ENCODE measurements around the gene PLA2G15.

The PLA2G15 gene

DNA sequence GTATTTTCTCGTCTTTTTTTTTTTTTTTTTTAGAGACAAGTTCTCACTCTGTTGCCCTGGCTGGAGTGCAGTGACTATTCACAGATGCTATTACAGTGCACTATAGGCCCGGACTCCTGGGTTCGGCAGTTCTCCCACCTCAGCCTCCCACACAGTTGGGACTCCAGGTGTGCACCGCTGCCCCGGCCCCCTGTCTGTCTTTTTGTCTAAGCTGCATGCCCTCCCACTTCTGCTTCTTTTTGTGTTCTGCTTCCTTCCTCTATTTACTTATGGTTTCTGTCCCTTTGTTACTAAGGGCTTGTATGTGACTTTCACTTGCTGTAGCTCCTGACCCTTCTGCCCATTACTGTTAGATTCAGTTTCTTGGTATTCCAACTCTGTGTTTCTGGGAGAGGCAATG lies 39.7 kb downstream of the PLA2G15 start:
- peak overlapping the region; percentile 88 for H3K27ac ChIP-seq (replicated peaks)
- peak; percentile 45; the same call in 1 of the 2 replicates for TF ChIP-seq POLR2AphosphoS5 (IDR thresholded peaks at IDR 0.05; ENCODE audit: low read depth)
- peak; percentile 91 for TF ChIP-seq SPI1 (IDR thresholded peaks at IDR 0.05; ENCODE audit: borderline replicate concordance, low read depth)
- TF ChIP-seq, protein P1, sequence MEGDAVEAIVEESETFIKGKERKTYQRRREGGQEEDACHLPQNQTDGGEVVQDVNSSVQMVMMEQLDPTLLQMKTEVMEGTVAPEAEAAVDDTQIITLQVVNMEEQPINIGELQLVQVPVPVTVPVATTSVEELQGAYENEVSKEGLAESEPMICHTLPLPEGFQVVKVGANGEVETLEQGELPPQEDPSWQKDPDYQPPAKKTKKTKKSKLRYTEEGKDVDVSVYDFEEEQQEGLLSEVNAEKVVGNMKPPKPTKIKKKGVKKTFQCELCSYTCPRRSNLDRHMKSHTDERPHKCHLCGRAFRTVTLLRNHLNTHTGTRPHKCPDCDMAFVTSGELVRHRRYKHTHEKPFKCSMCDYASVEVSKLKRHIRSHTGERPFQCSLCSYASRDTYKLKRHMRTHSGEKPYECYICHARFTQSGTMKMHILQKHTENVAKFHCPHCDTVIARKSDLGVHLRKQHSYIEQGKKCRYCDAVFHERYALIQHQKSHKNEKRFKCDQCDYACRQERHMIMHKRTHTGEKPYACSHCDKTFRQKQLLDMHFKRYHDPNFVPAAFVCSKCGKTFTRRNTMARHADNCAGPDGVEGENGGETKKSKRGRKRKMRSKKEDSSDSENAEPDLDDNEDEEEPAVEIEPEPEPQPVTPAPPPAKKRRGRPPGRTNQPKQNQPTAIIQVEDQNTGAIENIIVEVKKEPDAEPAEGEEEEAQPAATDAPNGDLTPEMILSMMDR (IDR thresholded peaks at IDR 0.05; ENCODE audit: insufficient read depth, low read length), result no peak
- TF ChIP-seq, protein P2, sequence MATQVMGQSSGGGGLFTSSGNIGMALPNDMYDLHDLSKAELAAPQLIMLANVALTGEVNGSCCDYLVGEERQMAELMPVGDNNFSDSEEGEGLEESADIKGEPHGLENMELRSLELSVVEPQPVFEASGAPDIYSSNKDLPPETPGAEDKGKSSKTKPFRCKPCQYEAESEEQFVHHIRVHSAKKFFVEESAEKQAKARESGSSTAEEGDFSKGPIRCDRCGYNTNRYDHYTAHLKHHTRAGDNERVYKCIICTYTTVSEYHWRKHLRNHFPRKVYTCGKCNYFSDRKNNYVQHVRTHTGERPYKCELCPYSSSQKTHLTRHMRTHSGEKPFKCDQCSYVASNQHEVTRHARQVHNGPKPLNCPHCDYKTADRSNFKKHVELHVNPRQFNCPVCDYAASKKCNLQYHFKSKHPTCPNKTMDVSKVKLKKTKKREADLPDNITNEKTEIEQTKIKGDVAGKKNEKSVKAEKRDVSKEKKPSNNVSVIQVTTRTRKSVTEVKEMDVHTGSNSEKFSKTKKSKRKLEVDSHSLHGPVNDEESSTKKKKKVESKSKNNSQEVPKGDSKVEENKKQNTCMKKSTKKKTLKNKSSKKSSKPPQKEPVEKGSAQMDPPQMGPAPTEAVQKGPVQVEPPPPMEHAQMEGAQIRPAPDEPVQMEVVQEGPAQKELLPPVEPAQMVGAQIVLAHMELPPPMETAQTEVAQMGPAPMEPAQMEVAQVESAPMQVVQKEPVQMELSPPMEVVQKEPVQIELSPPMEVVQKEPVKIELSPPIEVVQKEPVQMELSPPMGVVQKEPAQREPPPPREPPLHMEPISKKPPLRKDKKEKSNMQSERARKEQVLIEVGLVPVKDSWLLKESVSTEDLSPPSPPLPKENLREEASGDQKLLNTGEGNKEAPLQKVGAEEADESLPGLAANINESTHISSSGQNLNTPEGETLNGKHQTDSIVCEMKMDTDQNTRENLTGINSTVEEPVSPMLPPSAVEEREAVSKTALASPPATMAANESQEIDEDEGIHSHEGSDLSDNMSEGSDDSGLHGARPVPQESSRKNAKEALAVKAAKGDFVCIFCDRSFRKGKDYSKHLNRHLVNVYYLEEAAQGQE (IDR thresholded peaks at IDR 0.05; ENCODE audit: insufficient replicate concordance, low read depth), result no peak
- H3K27me3 ChIP-seq (ENCODE audit: insufficient read depth, poor library complexity, severe bottlenecking), result no peaks in the 10 kb centered on the region
- peak in 1 of 2 experiments; percentile 77 for DNase-seq (ENCODE audit: low read depth in 1 of 2, low spot score in 1 of 2)
- H3K4me3 ChIP-seq (replicated peaks; ENCODE audit: insufficient read depth, low read length), result no peak overlapping the region

DNA sequence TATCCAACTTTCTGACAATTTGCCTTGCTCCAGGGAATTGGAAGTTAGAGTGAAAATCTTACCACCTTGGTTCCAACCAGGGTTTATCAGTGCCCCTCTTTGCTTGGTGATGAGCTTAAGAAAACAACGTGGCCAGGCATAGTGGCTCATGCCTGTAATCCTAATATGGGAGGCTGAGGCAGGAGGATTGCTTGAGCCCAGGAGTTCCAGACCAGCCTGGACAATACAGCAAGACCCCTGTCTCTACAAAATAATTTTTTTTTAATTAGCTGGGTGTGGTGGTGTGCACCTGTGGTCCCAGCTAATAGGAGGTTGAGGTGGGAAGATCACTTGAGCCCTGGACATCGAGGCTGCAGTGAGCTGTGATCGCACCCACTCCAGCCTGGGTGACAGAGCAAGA lies 40.5 kb downstream of the PLA2G15 start:
- H3K27ac ChIP-seq (replicated peaks), result peak overlapping the region; percentile 88
- TF ChIP-seq SPI1 (IDR thresholded peaks at IDR 0.05; ENCODE audit: borderline replicate concordance, low read depth), result no peak
- no peak for TF ChIP-seq POLR2AphosphoS5 (IDR thresholded peaks at IDR 0.05; ENCODE audit: low read depth)
- TF ChIP-seq, protein P2 (IDR thresholded peaks at IDR 0.05; ENCODE audit: insufficient replicate concordance, low read depth), result no peak
- no peak for TF ChIP-seq GABPA (IDR thresholded peaks at IDR 0.05; ENCODE audit: low read depth)
- TF ChIP-seq, protein P1 (IDR thresholded peaks at IDR 0.05; ENCODE audit: insufficient read depth, low read length), result no peak
- no peaks in the 10 kb centered on the region for H3K27me3 ChIP-seq (ENCODE audit: insufficient read depth, poor library complexity, severe bottlenecking)
- no peak for DNase-seq (ENCODE audit: low read depth in 1 of 2, low spot score in 1 of 2)
- H3K4me3 ChIP-seq (replicated peaks; ENCODE audit: insufficient read depth, low read length), result no peak overlapping the region

DNA sequence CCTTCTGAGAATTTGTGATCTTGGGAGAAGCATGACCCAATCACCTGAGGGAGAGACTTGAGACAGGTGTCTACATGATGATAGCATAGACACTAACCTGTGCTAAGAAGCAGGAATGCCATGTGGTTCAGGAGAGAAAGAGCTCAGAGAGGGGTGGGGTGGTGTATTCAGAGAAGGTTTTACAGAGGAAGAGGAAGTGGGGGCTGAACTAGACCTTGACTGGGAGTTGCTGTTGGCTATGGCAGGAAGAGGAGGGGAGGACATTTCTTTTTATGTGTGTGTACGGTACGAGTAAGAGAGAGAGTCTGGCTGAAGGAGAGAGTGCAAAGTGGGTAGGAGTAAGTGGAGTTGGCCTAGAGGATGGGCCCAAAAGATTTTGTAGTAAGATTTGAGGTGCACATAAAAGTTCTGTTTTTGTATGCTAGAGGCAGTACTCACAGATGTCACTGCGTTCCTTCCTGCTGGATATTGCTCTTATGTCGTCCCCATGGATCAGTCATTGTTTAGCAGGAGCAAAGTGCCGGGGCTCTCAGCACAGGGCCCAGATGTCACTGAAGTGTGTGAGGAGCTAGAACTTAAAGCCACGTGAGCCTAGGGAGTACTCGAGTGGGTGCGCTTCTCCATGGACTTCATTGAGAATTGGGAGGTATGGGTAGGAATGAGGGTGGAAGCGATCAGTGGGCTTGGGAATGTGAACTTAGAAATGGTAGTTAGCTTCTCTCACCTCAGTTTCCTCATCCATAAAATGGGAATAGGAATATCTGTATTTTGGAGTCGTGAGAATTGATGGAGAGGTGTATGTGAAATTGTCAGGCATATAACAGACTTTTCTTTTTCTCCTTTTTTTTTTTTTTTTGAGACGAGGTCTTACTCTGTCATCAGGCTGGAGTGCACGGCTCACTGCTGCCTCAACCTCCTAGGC lies 41.2 kb downstream of the PLA2G15 start:
- H3K27ac ChIP-seq (replicated peaks), result peak overlapping the region; percentile 88
- no peak overlapping the region for H3K4me3 ChIP-seq (replicated peaks; ENCODE audit: insufficient read depth, low read length)
- no peaks in the 10 kb centered on the region for H3K27me3 ChIP-seq (ENCODE audit: insufficient read depth, poor library complexity, severe bottlenecking)
- peak in 1 of 2 experiments; percentile 78 for DNase-seq (ENCODE audit: low read depth in 1 of 2, low spot score in 1 of 2)
- TF ChIP-seq, protein P1 (IDR thresholded peaks at IDR 0.05; ENCODE audit: insufficient read depth, low read length), result no peak
- TF ChIP-seq SPI1 (IDR thresholded peaks at IDR 0.05; ENCODE audit: borderline replicate concordance, low read depth), result peak; percentile 98
